NCI-H2171 (cell line): ENCODE measurements around the gene RIIAD1.
A peak's percentile ranks its signal among the peaks of the same experiment; 100 is the strongest.
"Not testable (repeated sequence)": the region's sequence is repeated elsewhere in the genome, so short reads cannot be mapped to it uniquely, and the experiment has no call there.

ENCODE experiments used
- DNase-seq: peaks from one replicate; lab custom pipeline; 2025; lab: John Stamatoyannopoulos, UW

Gene RIIAD1

GRCh38 chr1:151720974-151721787 lies at the start of gene RIIAD1:
Gene RIIAD1, plus strand, starts transcription at chr1:151721522. Its CDS starts 15 bp downstream, at chr1:151721537.
- peak; percentile 33 for DNase-seq

- DNase-seq: no peak
Measured at GRCh38 chr1:151673407-151673806, 47.9 kb upstream of the RIIAD1 start.

GRCh38 chr1:151680391-151680790 lies 40.9 kb upstream of the RIIAD1 start:
- no peak for DNase-seq

- DNase-seq: no peak
Measured at GRCh38 chr1:151680826-151681225, 40.5 kb upstream of the RIIAD1 start.

GRCh38 chr1:151681923-151682322 lies 39.4 kb upstream of the RIIAD1 start:
- DNase-seq: no peak

- not testable (repeated sequence) for DNase-seq
Measured at GRCh38 chr1:151682901-151683300, 38.4 kb upstream of the RIIAD1 start.

GRCh38 chr1:151684128-151684527 lies 37.2 kb upstream of the RIIAD1 start:
- no peak for DNase-seq

- DNase-seq: no peak
Measured at GRCh38 chr1:151686561-151686960, 34.8 kb upstream of the RIIAD1 start.

- DNase-seq: no peak
Measured at GRCh38 chr1:151689494-151689893, 31.8 kb upstream of the RIIAD1 start.

- no peak for DNase-seq
Measured at GRCh38 chr1:151692226-151692625, 29.1 kb upstream of the RIIAD1 start.

- peak; percentile 5 for DNase-seq
Measured at GRCh38 chr1:151693057-151693651, 28.2 kb upstream of the RIIAD1 start.

- DNase-seq: no peak
Measured at GRCh38 chr1:151701515-151701914, 19.8 kb upstream of the RIIAD1 start.

- no peak for DNase-seq
Measured at GRCh38 chr1:151702936-151703335, 18.4 kb upstream of the RIIAD1 start.

- no peak for DNase-seq
Measured at GRCh38 chr1:151703813-151704212, 17.5 kb upstream of the RIIAD1 start.

- DNase-seq: no peak
Measured at GRCh38 chr1:151704246-151704645, 17.1 kb upstream of the RIIAD1 start.

GRCh38 chr1:151705146-151705545 lies 16.2 kb upstream of the RIIAD1 start:
- DNase-seq: no peak

- no peak for DNase-seq
Measured at GRCh38 chr1:151705753-151706463, 15.4 kb upstream of the RIIAD1 start.

- DNase-seq: no peak
Measured at GRCh38 chr1:151706464-151707415, 14.6 kb upstream of the RIIAD1 start.

- DNase-seq: no peak
Measured at GRCh38 chr1:151707541-151708065, 13.7 kb upstream of the RIIAD1 start.

- no peak for DNase-seq
Measured at GRCh38 chr1:151708891-151709290, 12.4 kb upstream of the RIIAD1 start.

- DNase-seq: peak; percentile 19
Measured at GRCh38 chr1:151710187-151710840, 11.0 kb upstream of the RIIAD1 start.
